Stimulated activated CD8-positive, alpha-beta memory T cell treated with anti-CD3 and anti-CD28 coated beads, Interleukin-4, amount 100 ng/mL, for 4 hours (primary cell): Measurements from ENCODE around the gene SEMA5A.

Experiments used
- DNase-seq, 2 donors: peaks; one replicate each; pipeline ENCODE4 v3.0.0-alpha.2; 2020; ENCODE audit warnings: low read depth in 2 of 2, low spot score in 1 of 2

SEMA5A gene

GRCh38 chr5:9140202-9140601 is 405.7 kb downstream of the SEMA5A start:
- no peak for DNase-seq

DNA sequence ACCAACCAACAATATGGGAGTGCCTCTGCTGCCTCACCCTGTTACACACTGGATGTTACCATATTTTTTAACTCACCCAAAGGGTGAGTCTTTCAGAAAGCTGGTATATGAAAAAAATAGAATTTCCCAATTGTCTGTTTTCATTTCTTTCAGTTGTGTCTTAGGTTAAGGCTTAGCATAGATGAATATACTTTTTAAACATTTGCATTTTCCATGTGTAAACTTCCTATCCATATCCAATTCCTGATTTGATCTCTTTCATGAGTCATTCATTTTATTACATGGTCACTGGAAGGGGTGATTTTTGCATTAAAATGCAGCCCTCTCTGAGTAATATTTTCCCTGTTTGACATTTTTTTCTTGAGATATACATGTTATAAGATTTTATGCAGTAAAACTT is 406.5 kb downstream of the SEMA5A start:
- no peak for DNase-seq

DNA sequence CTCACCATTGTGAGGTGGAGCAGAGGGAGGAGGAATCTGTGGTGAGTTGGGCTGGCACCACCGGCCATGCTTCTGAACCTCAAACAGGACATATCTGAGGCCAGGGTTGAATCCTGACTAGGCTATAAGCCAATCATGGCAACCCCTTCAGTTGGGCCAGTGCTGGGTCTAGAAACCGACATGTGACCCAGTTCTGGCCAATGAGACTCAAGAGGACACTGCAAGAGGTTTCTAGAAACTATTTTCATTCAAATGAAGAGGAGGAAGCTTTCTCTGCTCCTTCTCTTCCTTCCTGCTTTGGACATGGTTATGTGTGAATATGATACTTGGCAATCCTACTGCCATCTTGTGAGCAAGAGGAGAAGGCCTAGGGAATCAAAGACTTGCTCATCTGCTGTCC is 417.7 kb downstream of the SEMA5A start:
- no peak for DNase-seq

DNA sequence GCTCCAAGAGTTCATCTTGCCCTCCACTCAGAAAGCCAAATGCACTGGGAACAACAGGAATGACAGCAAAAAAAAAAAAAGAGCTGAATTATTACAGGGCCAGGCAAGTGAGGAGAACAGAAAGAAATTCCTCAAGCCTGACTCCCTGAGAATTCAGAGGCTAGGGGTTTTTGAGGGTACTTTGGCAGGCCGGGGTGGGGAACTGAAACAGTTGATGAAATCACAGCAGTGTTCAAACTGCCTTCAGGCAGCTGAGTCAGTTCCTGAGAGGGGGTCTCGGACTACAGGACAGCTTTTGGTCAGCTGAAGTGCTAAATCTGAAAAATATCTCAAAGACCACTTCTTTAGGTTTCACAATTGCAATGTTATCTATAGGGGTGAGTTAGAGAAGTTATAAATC is 419.4 kb downstream of the SEMA5A start:
- DNase-seq, result no peak

DNA sequence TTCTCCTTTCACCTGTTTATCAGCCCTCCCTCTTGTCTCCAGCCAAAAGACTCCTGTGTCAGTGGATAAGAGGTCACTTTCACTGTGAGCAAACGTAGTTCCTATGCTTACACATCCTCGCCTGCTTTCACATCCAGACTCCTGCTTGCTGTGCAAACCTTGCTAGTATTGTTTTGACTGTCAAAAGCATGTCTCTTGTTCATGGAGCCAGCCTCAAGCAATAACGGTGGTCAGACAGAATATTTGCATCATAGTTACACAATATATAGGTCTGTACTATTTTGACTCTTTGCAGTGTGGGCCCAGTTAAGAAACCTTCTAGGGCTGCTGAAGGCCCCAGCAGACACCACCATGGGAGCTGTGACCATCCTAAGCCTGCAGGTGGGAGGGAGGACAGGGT is 420.0 kb downstream of the SEMA5A start:
- no peak for DNase-seq

- no peak for DNase-seq
These were observed 421.0 kb downstream of the SEMA5A start for GRCh38 chr5:9124838-9125237.

GRCh38 chr5:9124071-9124470 is 421.8 kb downstream of the SEMA5A start:
- DNase-seq, result no peak

- DNase-seq, result no peak
These were observed 423.3 kb downstream of the SEMA5A start for GRCh38 chr5:9122528-9122927.

DNA sequence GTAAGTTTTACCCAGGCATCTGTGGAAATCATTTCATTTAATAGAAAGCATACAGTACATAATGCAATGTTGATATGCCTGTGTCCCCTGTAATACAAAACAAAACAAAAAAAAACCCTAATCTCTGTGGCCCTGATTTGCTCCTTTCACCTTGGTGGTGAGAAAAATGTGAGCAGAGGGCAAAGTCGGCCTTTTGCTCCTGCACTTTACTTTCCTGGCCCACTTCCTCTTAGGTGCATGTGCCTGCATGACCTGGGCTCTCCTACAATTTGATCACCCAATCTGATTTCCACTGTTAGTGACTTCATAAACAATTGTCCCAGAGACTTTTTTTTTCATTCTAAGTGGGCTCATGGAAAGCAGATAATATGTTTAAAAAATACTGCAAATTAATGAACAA is 424.3 kb downstream of the SEMA5A start:
- no peak for DNase-seq

GRCh38 chr5:9118852-9119251 is 427.0 kb downstream of the SEMA5A start:
- no peak for DNase-seq

- no peak for DNase-seq
These were observed 430.8 kb downstream of the SEMA5A start for GRCh38 chr5:9115093-9115492.

DNA sequence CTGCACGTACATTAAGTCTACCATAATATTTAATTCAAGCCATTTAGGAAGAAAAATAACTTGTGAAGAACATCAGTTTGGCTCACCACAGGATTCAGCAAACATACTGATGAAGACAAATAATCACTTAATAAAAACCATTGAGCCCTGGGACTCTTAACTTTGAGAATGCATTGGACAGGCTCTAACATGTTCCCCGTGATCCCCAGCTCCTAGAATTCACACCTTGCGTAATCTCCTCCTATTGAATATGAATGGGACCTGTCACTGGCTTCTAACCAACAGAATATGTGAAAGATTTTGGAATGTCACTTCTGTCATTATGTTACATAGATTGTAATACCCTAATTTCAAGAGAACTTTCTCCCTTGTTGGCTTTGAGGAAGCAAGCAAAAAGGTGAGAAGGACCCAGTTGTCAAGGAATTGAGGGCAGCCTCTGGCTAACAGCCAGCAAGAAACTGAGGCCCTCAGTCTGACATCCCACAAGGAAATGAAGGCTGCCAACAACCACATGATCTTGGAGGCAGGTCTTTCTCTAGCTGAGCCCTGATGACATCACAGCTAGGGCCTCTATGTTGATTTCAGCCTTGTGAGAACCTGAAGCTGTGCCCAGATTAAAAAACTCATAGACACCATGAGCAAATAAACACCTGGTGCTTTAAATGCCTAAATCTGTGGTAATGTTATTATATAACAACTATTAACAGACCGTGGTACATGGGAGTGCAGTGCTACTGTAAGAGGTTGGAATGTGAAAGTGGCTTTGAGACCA is 433.2 kb downstream of the SEMA5A start:
- no peak for DNase-seq

- no peak for DNase-seq
These were observed 437.7 kb downstream of the SEMA5A start for GRCh38 chr5:9108162-9108561.

- DNase-seq, result no peak
These were observed 440.0 kb downstream of the SEMA5A start for GRCh38 chr5:9105851-9106250.

- no peak for DNase-seq
These were observed 441.1 kb downstream of the SEMA5A start for GRCh38 chr5:9104571-9105339.

DNA sequence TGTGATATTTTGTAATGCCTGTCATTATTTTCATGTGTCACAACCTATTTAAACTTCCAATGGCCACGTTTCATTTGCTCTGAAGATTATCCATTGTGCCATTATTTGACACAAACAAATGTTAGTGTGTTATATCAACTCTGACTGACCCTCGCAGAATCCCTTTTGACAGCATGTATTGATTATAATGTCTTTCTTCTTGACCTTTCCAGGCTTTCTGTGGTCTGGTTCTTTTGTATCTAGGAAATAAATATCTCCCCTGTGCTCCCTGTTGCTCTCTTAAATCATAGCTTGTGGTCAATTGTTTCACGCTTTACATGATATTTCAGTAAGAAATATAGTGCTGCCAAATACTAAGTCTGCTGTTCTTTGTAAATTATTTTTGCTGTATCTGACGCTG is 442.6 kb downstream of the SEMA5A start:
- no peak for DNase-seq

DNA sequence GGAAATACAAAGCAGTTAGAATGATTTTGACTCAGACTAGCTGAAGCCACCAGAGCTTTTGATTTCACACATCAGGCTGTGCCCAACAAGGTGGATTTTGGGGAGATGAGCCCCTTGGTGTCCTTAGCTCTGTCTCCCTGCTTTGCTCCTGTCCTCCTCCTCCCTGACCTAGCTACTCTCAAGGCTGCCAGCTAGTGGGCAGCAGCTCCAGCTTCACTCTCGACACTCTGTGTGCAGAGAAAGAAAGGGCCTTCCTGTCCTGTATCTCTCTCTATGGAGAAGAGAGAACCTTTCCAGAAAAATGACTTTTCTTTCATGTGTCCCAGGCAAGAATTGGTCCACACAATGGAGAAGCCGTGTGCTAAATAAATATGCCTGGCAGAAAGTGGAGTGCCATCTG is 446.2 kb downstream of the SEMA5A start:
- no peak for DNase-seq

- DNase-seq, result no peak
These were observed 446.9 kb downstream of the SEMA5A start for GRCh38 chr5:9098990-9099389.

- no peak for DNase-seq
These were observed 451.3 kb downstream of the SEMA5A start for GRCh38 chr5:9094582-9094981.

DNA sequence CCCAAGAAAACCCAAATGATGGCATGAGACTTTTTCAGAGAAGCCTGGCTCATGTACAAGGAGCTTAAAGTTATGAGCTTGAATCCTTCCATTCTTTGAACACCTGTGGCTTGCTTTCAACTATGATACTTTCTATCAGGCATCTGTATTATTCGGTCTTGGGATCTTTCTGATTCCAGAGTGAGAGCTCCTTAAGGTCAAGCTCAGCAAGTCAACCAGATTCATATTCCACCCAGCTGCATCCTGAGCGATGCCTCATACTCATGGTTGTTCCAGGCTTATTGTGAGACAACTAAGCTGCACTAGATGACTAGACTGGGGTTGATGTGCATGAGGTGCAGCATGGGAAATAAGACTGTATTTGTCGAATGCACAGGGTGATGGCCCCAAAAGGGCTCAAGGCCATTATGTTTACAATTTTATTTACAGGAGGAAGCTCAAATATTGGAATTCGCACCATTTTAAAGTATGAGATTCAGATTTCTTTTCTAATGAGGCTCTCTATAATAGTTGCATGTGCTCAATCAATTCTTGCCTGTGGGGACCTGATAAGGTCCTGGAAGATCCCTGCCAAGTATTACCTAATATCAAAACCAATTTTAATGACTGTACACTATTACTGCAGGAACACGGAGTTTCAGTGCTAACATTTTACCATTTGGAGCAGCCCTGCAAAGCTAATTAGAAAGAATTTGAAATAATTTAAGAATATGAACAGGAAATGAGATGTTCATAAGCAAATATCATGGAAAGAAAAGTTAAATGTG is 453.8 kb downstream of the SEMA5A start:
- no peak for DNase-seq

- DNase-seq, result no peak
These were observed 455.4 kb downstream of the SEMA5A start for GRCh38 chr5:9090381-9091026.
